Measurements from ENCODE around the gene DGLUCY.
A peak's percentile ranks its signal among the peaks of the same experiment; 100 is the strongest.
"Not testable (repeated sequence)": the region's sequence is repeated elsewhere in the genome, so short reads cannot be mapped to it uniquely, and the experiment has no call there.

The DGLUCY gene

GRCh38 chr14:91113829-91114078, at the start of gene DGLUCY:
Gene DGLUCY (plus strand): TSS chr14:91114073. CDS start chr14:91160295, 46,222 bp downstream.
- DNase-seq = no peak

DNA sequence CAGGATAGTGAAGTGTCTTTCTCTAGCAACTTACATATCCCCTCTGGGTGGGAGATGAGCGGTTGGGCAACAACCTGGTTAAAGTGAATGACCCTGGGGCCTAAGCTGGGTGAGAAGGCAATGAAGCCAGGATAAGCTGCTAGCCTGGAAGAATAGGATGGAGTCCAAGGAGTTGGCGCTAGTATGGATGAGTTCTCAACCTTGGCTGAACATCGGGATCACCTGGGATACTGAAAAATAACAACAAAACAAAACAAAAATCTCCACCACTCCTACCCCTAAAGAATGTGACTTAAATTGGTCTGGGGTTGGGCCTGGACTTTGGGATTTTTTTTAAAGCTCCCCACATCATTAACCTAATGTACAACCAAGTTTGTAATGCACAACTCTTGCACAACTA, 48.6 kb upstream of the DGLUCY start:
- no peak for DNase-seq

GRCh38 chr14:91067186-91067585, 46.7 kb upstream of the DGLUCY start:
- peak in 5 of 6 experiments; percentile 22 to 74 (median 67) for DNase-seq

- DNase-seq = peak in 2 of 6 experiments; percentile 29 to 32
Measured at GRCh38 chr14:91068642-91069041, 45.2 kb upstream of the DGLUCY start.

- DNase-seq = no peak
Measured at GRCh38 chr14:91070572-91070971, 43.3 kb upstream of the DGLUCY start.

- DNase-seq = no peak
Measured at GRCh38 chr14:91075553-91075952, 38.3 kb upstream of the DGLUCY start.

- peak in 4 of 6 experiments; percentile 9 to 85 (median 82) for DNase-seq
Measured at GRCh38 chr14:91078095-91078737, 35.7 kb upstream of the DGLUCY start.

DNA sequence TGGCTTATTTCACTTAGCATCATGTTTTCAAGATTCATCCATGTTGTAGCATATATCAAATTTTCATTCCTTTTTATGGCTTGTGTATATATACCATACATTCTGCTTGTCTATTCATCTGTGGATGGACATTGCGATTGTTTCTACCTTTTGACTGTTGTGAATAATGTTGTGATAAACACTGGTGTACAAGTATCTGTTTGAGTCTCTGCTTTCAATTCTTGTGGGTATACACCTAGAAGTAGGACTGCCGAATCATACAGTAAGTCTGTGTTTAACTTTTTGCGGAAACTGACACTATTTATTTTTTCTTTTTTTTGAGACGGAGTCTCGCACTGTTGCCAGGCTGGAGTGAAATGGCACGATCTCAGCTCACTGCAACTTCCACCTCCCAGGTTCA, 33.8 kb upstream of the DGLUCY start:
- DNase-seq = no peak

GRCh38 chr14:91082282-91082681, 31.6 kb upstream of the DGLUCY start:
- no peak for DNase-seq

GRCh38 chr14:91084516-91084915, 29.4 kb upstream of the DGLUCY start:
- no peak for DNase-seq

DNA sequence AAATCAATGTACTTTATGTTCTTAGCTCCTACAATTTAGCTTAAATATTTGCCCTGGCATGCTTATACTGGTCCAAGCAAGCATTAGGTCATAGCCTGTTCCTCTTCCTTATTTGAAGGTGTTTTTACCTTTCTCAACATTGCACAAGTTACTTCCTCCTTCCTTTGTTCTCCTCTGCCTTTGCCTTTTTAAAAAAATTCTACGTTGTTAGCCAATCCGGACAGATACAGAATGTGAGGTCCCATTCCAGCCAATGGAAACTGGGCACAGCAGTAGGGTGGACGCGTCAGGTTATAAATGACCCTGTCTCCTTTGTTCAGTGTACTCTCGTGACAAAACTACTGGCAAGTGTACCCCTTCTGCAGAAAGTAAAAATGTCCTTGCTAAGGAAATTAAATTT, 26.4 kb upstream of the DGLUCY start:
- not testable (repeated sequence) for DNase-seq

DNA sequence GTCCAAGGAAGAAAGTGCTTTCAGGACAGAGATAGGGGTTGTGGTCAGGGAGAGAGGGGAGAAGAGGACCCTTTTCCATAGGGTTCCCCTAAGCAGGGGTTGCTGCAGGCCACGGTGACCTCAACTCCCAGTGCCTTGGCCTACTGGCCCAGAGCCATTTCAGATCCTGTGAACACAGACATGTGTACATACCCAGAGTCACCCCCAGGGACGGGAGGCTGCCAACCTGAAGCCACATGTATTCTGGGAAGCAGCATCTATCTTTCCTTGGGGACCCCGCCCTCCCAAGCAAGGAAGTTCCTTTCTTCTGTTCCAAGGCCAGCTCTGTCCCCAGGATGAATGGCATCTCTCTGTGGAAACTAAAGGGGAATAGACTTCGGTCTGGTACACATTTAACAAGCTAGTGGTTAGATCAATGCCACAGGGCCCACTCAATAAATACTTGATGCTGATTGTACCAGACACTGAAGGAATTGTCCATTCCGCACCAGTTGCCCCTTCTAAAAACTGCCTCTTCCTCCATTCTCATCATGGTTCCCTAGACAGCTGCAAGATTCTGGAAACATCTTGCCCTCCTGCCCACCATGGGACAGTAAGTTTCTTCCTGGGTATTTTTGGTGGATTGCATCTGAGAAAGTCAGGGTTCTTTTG, 25.2 kb upstream of the DGLUCY start:
- DNase-seq = no peak

DNA sequence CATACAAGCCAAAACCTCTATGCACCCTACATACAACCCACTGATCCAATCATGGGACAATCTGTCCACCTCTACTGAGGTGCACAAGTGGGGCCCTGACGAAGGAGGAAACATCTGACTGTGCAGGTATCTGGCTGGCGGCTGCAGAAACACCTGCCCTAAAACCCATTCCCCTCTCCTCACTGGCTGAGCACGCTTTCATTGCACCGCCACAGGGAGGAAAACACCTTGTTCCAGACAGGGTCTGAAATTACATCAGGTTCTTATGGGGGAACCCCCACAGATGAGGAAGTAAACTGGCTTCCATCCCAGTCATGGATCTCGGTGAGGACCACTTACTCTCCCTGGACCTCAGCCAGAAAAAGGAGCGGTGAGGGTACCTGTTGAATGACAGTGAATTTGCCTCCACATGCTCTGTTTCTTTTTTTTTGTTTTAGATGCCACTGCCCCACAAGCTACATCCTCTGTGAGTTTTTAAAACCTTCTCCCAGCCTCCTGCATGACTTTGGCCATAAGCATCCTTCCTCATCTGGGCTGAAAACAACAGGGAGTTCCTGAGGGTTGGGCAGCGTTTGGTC, 23.8 kb upstream of the DGLUCY start:
- no peak for DNase-seq

- no peak for DNase-seq
Measured at GRCh38 chr14:91090743-91091142, 23.1 kb upstream of the DGLUCY start.

DNA sequence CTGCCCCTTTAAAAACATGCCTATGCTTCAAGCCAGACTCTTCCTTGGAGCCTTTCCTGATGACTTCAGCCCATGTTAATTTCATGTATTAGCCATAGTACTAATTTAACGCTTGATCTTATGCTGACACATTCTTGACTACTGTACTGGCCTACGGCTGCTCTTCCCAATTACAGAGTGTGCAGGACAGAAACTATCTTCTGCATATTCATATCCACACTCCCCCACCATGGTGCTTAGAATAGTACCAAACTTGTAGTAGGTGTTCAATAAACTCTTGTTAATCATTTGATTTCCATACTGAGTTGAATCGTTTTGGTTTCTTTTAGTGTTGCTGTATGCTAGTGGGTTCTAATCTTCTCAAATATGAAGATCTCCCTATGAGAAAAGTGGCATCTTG, 21.8 kb upstream of the DGLUCY start:
- no peak for DNase-seq

DNA sequence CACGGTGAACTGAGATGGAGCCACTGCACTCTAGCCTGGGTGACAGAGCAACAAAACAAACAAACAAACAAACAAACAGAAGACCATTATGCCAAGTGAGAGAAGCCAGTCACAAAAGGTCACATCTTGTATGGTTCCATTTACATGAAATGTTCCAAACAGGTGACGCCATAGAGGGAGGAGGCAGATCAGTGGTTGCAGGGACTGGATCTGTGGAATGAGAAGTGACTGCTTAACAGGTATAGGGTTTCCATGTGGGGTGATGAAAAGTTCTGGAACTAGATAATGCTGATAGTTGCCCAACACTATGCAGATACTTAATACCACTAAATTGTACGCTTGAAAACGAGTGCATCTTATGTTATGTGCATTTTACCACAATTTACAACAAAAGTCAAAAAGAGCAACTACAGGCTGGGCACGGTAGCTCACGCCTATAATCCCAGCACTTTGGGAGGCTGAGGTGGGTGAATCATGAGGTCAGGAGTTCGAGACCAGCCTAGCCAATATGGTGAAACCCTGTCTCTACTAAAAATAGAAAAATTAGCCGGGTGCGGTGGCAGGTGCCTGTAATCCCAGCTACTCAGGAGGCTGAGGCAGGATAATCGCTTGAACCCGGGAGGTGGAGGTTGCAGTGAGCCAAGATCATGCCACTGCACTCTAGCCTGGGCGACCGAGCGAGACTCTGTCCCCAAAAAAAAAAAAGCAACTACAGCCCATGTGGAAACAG, 20.0 kb upstream of the DGLUCY start:
- DNase-seq = not testable (repeated sequence)

- no peak for DNase-seq
Measured at GRCh38 chr14:91094772-91095171, 19.1 kb upstream of the DGLUCY start.

- DNase-seq = no peak
Measured at GRCh38 chr14:91095178-91095577, 18.7 kb upstream of the DGLUCY start.

DNA sequence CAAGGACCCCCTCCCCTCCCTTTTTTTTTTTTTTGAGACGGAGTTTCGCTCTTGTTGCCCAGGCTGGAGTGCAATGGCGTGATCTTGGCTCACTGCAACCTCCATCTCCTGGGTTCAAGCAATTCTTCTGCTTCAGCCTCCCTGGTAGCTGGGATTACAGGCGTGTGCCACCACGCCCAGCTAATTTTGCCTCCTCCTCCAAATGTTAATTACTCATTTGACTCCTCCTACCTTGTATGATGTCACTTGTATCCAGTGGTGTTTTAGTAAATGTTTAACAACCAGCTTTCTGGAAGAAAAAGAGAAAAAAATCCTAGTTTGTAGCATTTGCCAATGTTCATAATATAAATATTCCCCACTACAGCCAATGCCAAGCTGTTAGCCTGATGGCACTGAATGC, 16.2 kb upstream of the DGLUCY start:
- not testable (repeated sequence) for DNase-seq

DNA sequence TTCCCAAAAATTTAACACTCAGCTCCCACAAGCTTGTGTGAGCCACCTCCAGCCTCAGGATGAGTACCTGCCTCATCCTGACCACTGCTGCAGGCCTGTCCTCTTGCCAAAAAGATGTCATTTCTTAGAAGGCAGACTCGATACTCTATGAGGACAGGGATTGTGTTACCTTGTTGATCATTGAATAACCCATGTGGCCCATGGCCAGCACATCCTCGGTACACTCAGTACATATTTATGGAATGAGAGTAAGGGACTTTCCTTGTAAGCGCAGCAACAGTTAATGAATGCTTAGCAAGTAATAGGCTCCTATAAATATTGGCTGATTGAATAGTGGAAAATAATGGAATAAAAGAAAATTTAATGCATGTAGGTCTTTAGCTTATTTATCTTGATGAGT, 15.3 kb upstream of the DGLUCY start:
- DNase-seq = no peak

DNA sequence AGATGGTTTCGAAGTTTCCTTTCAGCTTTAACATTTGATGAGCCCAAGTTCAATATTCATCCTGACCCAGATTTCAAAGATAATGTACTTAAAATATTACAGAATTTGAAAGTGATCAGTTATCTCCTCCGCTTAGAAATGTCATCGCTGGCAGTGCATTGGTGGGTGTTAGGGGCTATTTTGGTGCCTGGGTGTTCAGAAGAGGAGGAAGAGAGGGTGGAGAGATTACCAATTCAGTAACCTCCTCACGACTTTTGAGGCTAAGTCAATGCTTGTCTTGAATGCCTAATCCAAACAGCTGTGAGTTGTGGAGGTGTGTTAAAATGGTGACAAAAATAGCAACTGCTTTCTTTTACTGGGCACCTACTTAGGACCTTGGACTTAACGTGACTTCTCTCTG, 13.8 kb upstream of the DGLUCY start:
- no peak for DNase-seq

GRCh38 chr14:91103116-91103515, 10.8 kb upstream of the DGLUCY start:
- DNase-seq = no peak

GRCh38 chr14:91108941-91109611, 4.8 kb upstream of the DGLUCY start:
- peak in 3 of 6 experiments; percentile 31 to 50 (median 38) for DNase-seq
